ENCODE measurements around the gene CHCHD10.

CHCHD10 gene

GRCh38 chr22:23767673-23768548, at the start of gene CHCHD10:
CHCHD10 (minus strand) TSS chr22:23767972; CDS start chr22:23767874, 98 bp downstream.
- no peak for DNase-seq (ENCODE audit: low read depth)

GRCh38 chr22:23817146-23817545, 49.4 kb upstream of the CHCHD10 start:
- no peak for DNase-seq (ENCODE audit: low read depth)

- no peak for DNase-seq (ENCODE audit: low read depth)
These were observed 48.6 kb upstream of the CHCHD10 start for GRCh38 chr22:23816156-23816976.

GRCh38 chr22:23815541-23816155, 47.9 kb upstream of the CHCHD10 start:
- no peak for DNase-seq (ENCODE audit: low read depth)

GRCh38 chr22:23812378-23812777, 44.6 kb upstream of the CHCHD10 start:
- no peak for DNase-seq (ENCODE audit: low read depth)

GRCh38 chr22:23806837-23807236, 39.1 kb upstream of the CHCHD10 start:
- DNase-seq (ENCODE audit: low read depth): no peak

GRCh38 chr22:23804781-23805291, 37.1 kb upstream of the CHCHD10 start:
- no peak for DNase-seq (ENCODE audit: low read depth)

GRCh38 chr22:23803001-23803819, 35.4 kb upstream of the CHCHD10 start:
- DNase-seq (ENCODE audit: low read depth): no peak

- DNase-seq (ENCODE audit: low read depth): no peak
These were observed 34.2 kb upstream of the CHCHD10 start for GRCh38 chr22:23801886-23802377.

GRCh38 chr22:23801238-23801821, 33.6 kb upstream of the CHCHD10 start:
- no peak for DNase-seq (ENCODE audit: low read depth)

- DNase-seq (ENCODE audit: low read depth): no peak
These were observed 32.8 kb upstream of the CHCHD10 start for GRCh38 chr22:23800297-23801237.

- DNase-seq (ENCODE audit: low read depth): no peak
These were observed 28.7 kb upstream of the CHCHD10 start for GRCh38 chr22:23796461-23796860.

- no peak for DNase-seq (ENCODE audit: low read depth)
These were observed 25.6 kb upstream of the CHCHD10 start for GRCh38 chr22:23793326-23793725.

GRCh38 chr22:23791738-23792645, 24.2 kb upstream of the CHCHD10 start:
- DNase-seq (ENCODE audit: low read depth): no peak

GRCh38 chr22:23790819-23791737, 23.3 kb upstream of the CHCHD10 start:
- DNase-seq (ENCODE audit: low read depth): no peak

- DNase-seq (ENCODE audit: low read depth): no peak
These were observed 21.9 kb upstream of the CHCHD10 start for GRCh38 chr22:23789638-23790037.

GRCh38 chr22:23789121-23789520, 21.3 kb upstream of the CHCHD10 start:
- no peak for DNase-seq (ENCODE audit: low read depth)

- no peak for DNase-seq (ENCODE audit: low read depth)
These were observed 20.1 kb upstream of the CHCHD10 start for GRCh38 chr22:23787910-23788309.
